ENCODE results near the gene B3GNT4.
"Not testable (repeated sequence)": the region's sequence is repeated elsewhere in the genome, so short reads cannot be mapped to it uniquely, and the experiment has no call there.

The B3GNT4 gene

GRCh38 chr12:122187466-122187865 lies 16.0 kb upstream of the B3GNT4 start:
- DNase-seq (ENCODE audit: low read depth in 2 of 3, low spot score in 1 of 3), result no peak

DNA sequence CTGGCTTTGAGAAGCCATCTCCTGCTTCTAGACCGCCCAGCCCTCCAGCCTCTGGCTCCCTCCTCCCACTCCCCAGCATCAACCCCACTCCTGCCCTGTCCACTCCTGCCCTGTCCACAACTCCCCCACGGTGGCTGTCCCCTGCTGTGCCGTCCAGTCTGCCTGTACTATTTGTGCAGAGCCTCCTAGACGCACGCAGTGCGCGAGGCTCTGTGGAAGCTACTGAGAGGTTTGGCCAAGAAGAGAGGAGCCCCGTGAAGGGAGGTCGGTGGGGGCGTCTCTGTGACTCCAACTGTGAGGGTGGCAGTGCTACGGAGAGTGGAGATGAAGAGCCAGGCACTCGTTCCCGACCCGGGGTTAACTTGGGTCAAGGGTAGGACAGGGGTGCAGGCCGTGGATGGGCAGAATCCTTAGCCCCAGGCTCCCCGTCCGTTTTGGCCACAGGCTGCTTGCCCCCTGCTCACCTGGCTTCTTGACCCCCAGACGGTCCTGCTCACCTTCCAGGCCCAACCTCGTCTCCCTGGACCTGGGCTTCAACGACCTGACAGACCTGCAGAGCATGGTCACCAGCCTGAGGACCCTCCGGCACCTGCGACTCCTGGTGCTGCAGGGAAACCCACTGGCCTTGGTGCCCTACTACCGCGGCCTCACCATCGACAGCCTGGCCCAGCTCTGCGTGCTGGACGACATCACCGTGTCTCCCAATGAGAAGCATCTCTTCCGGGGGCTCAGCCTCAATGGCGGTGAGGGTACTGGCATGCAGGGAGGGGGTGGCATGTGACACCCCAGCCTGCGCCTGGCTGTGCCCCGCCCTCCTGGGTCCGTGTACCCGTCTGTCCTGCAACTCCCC lies 13.7 kb upstream of the B3GNT4 start:
- no peak for DNase-seq (ENCODE audit: low read depth in 2 of 3, low spot score in 1 of 3)

DNA sequence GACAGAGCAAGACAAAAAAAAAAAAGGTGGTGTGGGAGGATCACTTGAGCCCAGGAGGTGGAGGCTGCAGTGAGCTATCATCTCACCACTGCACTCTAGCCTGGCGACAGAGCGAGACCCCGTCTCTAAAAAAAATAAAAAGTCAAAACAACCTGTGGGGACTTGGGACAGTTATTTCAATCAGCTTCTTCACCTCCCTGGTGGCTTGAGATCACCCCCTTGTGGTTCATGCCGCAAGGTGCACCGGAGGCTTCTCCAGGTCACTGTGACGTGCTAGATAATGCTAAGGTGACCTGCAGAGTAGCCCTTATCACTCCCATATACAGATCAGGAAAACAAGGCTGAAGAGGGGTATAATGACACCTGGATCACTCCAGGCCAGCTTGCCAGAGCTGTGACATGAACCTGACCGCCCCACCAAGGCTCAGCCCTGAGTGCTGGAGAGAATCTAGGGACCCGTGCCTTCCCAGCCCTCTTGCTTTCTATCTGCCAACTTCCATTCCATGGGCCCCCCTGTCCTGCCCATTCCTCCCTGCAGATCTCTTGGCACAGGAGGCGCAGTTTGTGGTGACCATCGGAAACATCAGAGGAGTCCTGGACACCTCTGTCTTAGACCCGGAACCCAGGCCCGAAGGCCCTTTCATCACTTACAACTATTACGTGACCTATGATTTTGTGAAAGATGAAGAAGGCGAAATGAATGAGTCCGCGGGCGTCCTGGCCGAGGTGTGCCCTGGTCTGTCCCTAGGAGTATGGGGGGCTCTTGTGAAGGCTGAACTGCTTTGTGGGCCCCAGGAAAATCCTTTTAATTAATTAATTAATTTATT lies 12.5 kb upstream of the B3GNT4 start:
- peak; percentile 51 to 77 (median 59) for DNase-seq (ENCODE audit: low read depth in 2 of 3, low spot score in 1 of 3)

GRCh38 chr12:122192441-122192840 lies 11.1 kb upstream of the B3GNT4 start:
- DNase-seq (ENCODE audit: low read depth in 2 of 3, low spot score in 1 of 3), result no peak

DNA sequence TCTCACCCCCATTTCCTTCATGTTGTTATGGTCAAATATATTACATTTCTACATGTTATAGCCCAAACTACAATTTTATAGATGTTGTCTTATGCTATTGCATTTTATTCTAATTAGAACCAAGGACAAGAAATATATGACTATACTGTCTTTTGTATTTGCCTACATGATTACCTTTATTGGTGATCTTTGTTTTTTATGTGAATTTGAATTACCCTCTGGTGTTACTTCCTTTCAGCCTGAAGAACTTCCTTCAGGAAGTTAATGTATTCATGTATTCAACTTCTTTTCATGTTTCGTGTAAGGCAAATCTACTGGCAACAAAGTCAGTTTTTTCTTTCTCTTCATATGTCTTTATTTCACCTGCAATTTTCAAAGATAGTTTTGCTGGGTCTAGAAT lies 8.7 kb upstream of the B3GNT4 start:
- no peak for DNase-seq (ENCODE audit: low read depth in 2 of 3, low spot score in 1 of 3)

- DNase-seq (ENCODE audit: low read depth in 2 of 3, low spot score in 1 of 3), result no peak
Measured at GRCh38 chr12:122195405-122195804, 8.1 kb upstream of the B3GNT4 start.

GRCh38 chr12:122197612-122197966 lies 5.9 kb upstream of the B3GNT4 start:
- DNase-seq (ENCODE audit: low read depth in 2 of 3, low spot score in 1 of 3), result no peak

- DNase-seq (ENCODE audit: low read depth in 2 of 3, low spot score in 1 of 3), result no peak
Measured at GRCh38 chr12:122199484-122200355, 3.8 kb upstream of the B3GNT4 start.

DNA sequence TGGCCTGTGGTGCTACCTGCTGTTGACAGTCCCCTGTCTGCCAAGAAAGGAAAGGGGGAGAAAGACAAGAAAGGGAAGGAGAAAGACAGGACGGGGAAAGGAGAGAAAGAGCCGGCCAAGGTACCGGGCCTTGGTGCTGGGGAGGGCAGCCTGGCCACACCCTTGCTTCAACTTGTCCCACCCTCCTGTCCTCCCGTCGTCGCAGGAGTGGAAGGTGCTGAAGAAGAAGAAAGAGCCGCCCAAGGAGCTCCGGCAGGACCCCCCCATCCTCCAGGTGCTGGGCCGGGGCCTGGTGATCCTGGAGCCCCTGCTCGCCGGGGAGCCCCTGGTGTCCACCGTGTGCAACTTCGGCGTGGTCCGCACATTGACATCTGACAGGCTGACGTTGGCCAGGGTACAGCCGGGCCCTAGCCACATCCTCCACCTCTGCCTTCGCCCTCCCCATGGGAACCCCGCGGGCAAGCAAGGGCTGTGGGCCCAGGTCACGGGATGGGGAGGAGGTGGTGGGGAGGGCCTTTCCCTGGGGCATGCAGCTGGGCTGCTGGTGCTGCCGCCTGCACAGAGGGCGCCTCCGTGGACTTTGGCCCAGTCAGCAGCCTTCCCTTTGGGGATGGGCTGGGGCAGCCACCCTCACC lies 2.9 kb upstream of the B3GNT4 start:
- DNase-seq (ENCODE audit: low read depth in 2 of 3, low spot score in 1 of 3), result no peak

DNA sequence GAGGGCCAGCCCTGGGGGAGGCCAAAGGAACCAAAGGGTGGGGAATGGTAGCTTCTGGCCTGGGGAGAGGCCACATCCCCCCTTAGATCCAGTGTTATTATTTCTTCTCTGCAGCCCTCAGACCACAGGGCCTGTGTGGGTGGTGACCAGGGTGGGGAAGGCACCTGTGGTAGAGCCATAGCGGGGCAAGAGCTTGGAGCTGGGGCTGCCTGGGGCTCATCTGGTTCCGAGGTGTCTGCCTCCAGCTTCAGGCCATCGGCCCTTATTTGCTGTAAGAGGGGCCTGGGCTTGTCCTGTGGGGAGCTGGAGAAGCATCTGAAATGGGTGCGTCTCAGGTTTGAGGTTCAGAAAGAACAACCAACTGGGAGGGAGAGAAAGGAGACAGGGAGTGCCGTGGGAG lies 2.1 kb upstream of the B3GNT4 start:
- no peak for DNase-seq (ENCODE audit: low read depth in 2 of 3, low spot score in 1 of 3)

GRCh38 chr12:122202017-122202416 lies 1.5 kb upstream of the B3GNT4 start:
- no peak for DNase-seq (ENCODE audit: low read depth in 2 of 3, low spot score in 1 of 3)

GRCh38 chr12:122202811-122203210 lies 698 bp upstream of the B3GNT4 start:
- DNase-seq (ENCODE audit: low read depth in 2 of 3, low spot score in 1 of 3), result not testable (repeated sequence)

- no peak for DNase-seq (ENCODE audit: low read depth in 2 of 3, low spot score in 1 of 3)
Measured at GRCh38 chr12:122204167-122205052, 901 bp downstream of the B3GNT4 start.

DNA sequence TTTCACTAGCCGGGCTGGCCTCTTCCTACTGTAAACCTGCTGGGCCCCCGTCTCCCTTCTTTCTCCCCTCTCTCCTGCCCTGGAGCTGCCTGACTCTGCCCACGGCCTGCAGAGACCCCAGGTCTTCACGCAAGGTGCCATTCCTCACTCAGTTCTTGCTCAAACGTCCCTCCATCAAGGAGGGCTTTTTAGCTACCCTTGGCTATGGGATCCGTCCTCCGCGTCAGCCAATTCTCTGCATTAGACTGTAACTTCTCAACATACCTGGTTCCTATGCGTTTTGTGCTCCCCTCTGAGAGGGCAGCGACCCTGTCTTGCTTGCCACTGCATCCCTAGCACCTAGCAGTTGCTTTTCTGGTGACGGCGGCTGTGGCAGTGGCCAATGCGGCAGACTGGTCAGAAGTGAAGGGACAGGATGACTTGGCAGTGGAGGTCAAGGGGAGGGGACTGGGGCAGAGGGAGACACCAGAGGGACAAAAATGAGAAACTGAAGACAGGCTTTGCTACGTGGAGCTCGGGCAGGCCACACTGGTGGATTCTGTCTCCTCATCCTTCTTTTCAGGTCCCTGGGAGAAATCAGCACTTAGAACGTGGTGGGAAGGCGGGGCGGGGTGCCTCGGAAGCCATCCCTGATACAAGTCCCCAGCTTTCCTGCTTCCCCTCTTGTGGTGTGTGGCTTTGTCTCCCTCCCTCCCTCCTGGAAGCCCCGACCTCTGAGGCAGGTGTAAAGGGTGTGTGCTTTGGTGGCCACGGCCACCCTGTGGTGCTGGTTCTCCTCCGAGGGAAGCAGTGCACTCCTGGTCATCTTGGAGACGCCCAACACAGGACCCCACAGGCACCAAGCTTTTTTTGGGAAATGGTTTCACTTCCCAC lies 1.8 kb downstream of the B3GNT4 start:
- DNase-seq (ENCODE audit: low read depth in 2 of 3, low spot score in 1 of 3), result no peak

GRCh38 chr12:122206111-122206881 lies 2.8 kb downstream of the B3GNT4 start:
- DNase-seq (ENCODE audit: low read depth in 2 of 3, low spot score in 1 of 3), result no peak

GRCh38 chr12:122206976-122207375 lies 3.5 kb downstream of the B3GNT4 start:
- DNase-seq (ENCODE audit: low read depth in 2 of 3, low spot score in 1 of 3), result no peak

DNA sequence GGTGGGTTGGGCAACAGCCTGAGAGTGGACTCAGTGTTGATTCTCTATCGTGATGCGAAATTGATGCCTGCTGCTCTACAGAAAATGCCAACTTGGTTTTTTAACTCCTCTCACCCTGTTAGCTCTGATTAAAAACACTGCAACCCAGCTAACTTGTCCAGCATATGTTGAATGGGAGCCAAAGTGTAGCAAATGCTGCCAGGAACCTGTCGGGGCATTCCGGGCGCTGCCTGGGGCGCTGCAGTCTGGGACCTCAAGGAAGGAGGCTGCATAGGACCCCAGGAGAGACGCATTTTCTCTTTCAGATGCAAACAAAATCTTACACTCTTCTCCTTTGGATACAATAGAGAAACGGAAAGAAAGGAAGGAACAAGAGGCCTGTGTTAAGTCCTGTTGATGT lies 3.9 kb downstream of the B3GNT4 start:
- DNase-seq (ENCODE audit: low read depth in 2 of 3, low spot score in 1 of 3), result no peak
